PC-3 (cell line): ENCODE data around the gene C1orf94. TPM values are rescaled to one million over a fixed set of nuclear protein-coding genes. Genes with fewer than 3 reads are reported as not detected.

ENCODE experiments used
- ATAC-seq: fragments of 200-7000 bp; cut with Tn5 transposase; 2 replicates; pipeline ENCODE4 v1.9.1; 2020; ENCODE audit warnings: mild to moderate bottlenecking, moderate library complexity
- BruUV-seq: library from RNA; stranded (reverse); fragments of 400-500 nt; replicated peaks from 2 replicates; lab custom pipeline; 2021; lab: Mats Ljungman, UMichigan
- CTCF ChIA-PET: fragments of 300-600 bp; sonication (Branson Sonifier 250); formaldehyde crosslinking; loops from one replicate; lab custom pipeline; 2022; ENCODE audit warnings: antibody characterized with exemption; lab: Charles Lee
- POLR2A ChIA-PET: fragments of 300-600 bp; sonication (Branson Sonifier 250); formaldehyde crosslinking; loops from one replicate; lab custom pipeline; 2022; ENCODE audit warnings: antibody characterized with exemption; ENCODE audit not compliant: unreplicated experiment; lab: Charles Lee
- DNase-seq: peaks from one replicate; pipeline ENCODE4 v3.0.0-alpha.2; 2015
- H2AFZ ChIP-seq: fragments of 300-600 bp; sonication (generic); 2 replicates; pipeline ENCODE4 v1.6.0; 2016; ENCODE audit warnings: antibody characterized with exemption, low read length
- H3F3A ChIP-seq: fragments of 300-600 bp; sonication (generic); one replicate; pipeline ENCODE4 v1.6.0; 2017; ENCODE audit warnings: antibody characterized with exemption, low read length, control low read depth, mild to moderate bottlenecking; ENCODE audit not compliant: unreplicated experiment
- H3K27ac ChIP-seq: fragments of 300-600 bp; sonication (generic); 2 replicates; pipeline ENCODE4 v1.5.1; 2016; ENCODE audit warnings: mild to moderate bottlenecking, low read length
- H3K27me3 ChIP-seq: fragments of 300-600 bp; sonication (generic); 2 replicates; pipeline ENCODE4 v1.6.1; 2016; ENCODE audit warnings: low read length, mixed read lengths
- H3K36me3 ChIP-seq: fragments of 300-600 bp; sonication (generic); 2 replicates; pipeline ENCODE4 v1.6.1; 2016; ENCODE audit warnings: low read depth, mixed run types, low read length, mixed read lengths
- H3K4me1 ChIP-seq: fragments of 300-600 bp; sonication (generic); 2 replicates; pipeline ENCODE4 v1.5.1; 2016; ENCODE audit warnings: low read length; ENCODE audit not compliant: insufficient read depth
- H3K4me2 ChIP-seq: fragments of 300-600 bp; sonication (generic); 2 replicates; pipeline ENCODE4 v1.6.0; 2016; ENCODE audit warnings: low read length
- H3K4me3 ChIP-seq: fragments of 300-600 bp; sonication (generic); 2 replicates; pipeline ENCODE4 v1.5.1; 2016; ENCODE audit warnings: mild to moderate bottlenecking, low read length, mixed read lengths
- H3K79me2 ChIP-seq: fragments of 300-600 bp; sonication (generic); 2 replicates; pipeline ENCODE4 v1.6.1; 2017; ENCODE audit warnings: low read length, mixed read lengths
- H3K9ac ChIP-seq: fragments of 300-600 bp; sonication (generic); 2 replicates; pipeline ENCODE4 v1.6.0; 2016; ENCODE audit warnings: mild to moderate bottlenecking, low read length
- H3K9me2 ChIP-seq: fragments of 300-600 bp; sonication (generic); replicated peaks from 2 replicates; pipeline ENCODE4 v1.6.1; 2016; ENCODE audit warnings: mixed run types, low read length, mixed read lengths
- H3K9me3 ChIP-seq: fragments of 300-600 bp; sonication (generic); 2 replicates; pipeline ENCODE4 v1.6.1; 2016; ENCODE audit warnings: low read length, mixed read lengths
- H4K20me1 ChIP-seq: fragments of 300-600 bp; sonication (generic); 2 replicates; pipeline ENCODE4 v1.6.1; 2016; ENCODE audit warnings: low read length, mixed read lengths
- EZH2 ChIP-seq: fragments of 300-600 bp; sonication (generic); IDR thresholded peaks from one replicate; pipeline ENCODE4 v1.6.1; 2017; ENCODE audit warnings: antibody characterized with exemption, mild to moderate bottlenecking, low read length; ENCODE audit not compliant: unreplicated experiment
- EZH2phosphoT487 ChIP-seq: fragments of 300-600 bp; sonication (generic); IDR thresholded peaks from 2 replicates; pipeline ENCODE4 v1.6.1; 2018; ENCODE audit warnings: mild to moderate bottlenecking, antibody characterized with exemption, low read length, borderline replicate concordance
- intact Hi-C: fragments of 100-400 bp; cut with micrococcal nuclease; formaldehyde crosslinking; loops from 2 replicates; pipeline ENCODE4 v1.9.0; 2023
- total RNA-seq: library from RNA; depleted of rRNA; stranded (reverse); fragments of >200 nt; gene quantifications from 2 replicates; pipeline ENCODE4 v1.2.3, GENCODE V29; 2014
- TF ChIP-seq, protein P1 (sequence below): fragments of 300-600 bp; sonication (generic); conservative IDR thresholded peaks from 2 replicates; pipeline ENCODE4 v1.5.1; 2017; ENCODE audit warnings: antibody characterized with exemption, low read depth, mild to moderate bottlenecking, low read length

Gene C1orf94
- total RNA-seq, 1 experiment from 2014 or later = not detected

DNA sequence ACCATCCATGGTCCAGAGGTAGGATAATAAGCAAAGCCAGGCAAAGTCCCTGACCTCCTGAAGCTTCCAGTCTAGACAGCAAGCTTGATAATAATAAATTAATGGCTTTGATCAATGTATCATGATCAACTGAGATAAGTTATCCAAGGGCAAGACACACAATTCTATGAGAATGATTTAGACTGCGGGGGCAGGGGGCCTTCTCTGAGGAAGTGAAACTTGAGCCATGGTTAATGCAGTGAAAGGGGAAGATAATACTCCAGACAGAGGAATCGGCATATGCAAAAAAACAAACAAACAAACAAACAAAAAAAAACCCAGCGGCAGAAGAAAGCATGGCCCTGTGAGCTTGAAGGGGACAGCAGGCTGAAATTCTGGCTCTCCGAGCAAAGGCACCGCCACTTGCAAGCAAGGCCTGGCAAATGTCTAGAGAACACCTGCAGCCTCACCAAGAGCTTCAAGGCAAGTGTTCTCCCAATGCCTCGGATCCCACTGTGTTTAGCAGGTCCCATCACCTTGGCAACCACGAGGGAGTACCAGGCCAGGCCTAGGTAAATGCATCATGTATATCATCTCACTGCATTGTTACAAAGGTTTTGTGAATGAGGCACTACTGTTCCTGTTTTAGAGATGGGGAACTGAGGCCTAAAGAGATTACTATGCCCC lies 36.6 kb upstream of the C1orf94 start:
- no peaks in the 10 kb centered on the region for H3F3A ChIP-seq
- H3K4me2 ChIP-seq = no peak overlapping the region
- POLR2A ChIA-PET = no interaction called here
- intact Hi-C loops = no loop called here
- DNase-seq = no peak
- H3K9me3 ChIP-seq = no peaks in the 10 kb centered on the region
- no peak overlapping the region for H3K27ac ChIP-seq
- H3K4me1 ChIP-seq = no peaks in the 10 kb centered on the region
- CTCF ChIA-PET = no interaction called here
- no peaks in the 10 kb centered on the region for H3K9me2 ChIP-seq
- TF ChIP-seq, protein P1, sequence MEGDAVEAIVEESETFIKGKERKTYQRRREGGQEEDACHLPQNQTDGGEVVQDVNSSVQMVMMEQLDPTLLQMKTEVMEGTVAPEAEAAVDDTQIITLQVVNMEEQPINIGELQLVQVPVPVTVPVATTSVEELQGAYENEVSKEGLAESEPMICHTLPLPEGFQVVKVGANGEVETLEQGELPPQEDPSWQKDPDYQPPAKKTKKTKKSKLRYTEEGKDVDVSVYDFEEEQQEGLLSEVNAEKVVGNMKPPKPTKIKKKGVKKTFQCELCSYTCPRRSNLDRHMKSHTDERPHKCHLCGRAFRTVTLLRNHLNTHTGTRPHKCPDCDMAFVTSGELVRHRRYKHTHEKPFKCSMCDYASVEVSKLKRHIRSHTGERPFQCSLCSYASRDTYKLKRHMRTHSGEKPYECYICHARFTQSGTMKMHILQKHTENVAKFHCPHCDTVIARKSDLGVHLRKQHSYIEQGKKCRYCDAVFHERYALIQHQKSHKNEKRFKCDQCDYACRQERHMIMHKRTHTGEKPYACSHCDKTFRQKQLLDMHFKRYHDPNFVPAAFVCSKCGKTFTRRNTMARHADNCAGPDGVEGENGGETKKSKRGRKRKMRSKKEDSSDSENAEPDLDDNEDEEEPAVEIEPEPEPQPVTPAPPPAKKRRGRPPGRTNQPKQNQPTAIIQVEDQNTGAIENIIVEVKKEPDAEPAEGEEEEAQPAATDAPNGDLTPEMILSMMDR = no peak
- no peak for TF ChIP-seq EZH2
- no peak for TF ChIP-seq EZH2phosphoT487
- H3K36me3 ChIP-seq = no peaks in the 10 kb centered on the region
- ATAC-seq = no peak
- no peaks in the 10 kb centered on the region for H4K20me1 ChIP-seq
- no peaks in the 10 kb centered on the region for H3K79me2 ChIP-seq
- no peak overlapping the region for H2AFZ ChIP-seq
- no TSS peak for BruUV-seq
- no peak overlapping the region for H3K4me3 ChIP-seq
- 0 out of 2 replicates have a peak, but pooled peaks cover 4% of the 10 kb centered on the region for H3K27me3 ChIP-seq
- no peak overlapping the region for H3K9ac ChIP-seq

DNA sequence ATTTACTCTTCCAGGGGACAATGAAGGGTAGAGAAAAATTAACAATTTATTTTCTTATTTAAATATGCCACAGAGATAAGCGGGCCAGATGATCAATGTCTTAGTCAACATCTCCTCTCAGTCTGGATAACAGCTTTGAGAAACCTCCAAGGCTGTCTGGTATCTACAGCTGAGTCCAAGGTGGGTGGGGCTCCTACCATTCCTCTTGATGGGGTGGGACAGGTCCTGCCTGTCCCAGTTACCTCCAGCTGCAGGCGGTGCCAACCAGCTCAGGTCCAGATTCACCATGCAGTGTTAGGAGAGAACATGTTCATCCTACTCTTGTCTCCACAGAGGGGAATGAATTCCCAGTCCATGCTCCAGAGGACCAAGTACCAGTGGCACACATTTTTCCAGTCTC lies 32.7 kb upstream of the C1orf94 start:
- H3F3A ChIP-seq = no peaks in the 10 kb centered on the region
- H3K9me2 ChIP-seq = no peaks in the 10 kb centered on the region
- no peak overlapping the region for H3K9ac ChIP-seq
- ATAC-seq = no peak
- intact Hi-C loops = no loop called here
- H3K4me2 ChIP-seq = no peak overlapping the region
- H3K27ac ChIP-seq = no peak overlapping the region
- no peak overlapping the region for H3K4me3 ChIP-seq
- H3K27me3 ChIP-seq = 0 out of 2 replicates have a peak, but pooled peaks cover 10% of the 10 kb centered on the region
- no peak overlapping the region for H2AFZ ChIP-seq
- H3K36me3 ChIP-seq = no peaks in the 10 kb centered on the region
- H4K20me1 ChIP-seq = no peaks in the 10 kb centered on the region
- no peaks in the 10 kb centered on the region for H3K79me2 ChIP-seq
- H3K9me3 ChIP-seq = no peaks in the 10 kb centered on the region
- CTCF ChIA-PET = no interaction called here
- POLR2A ChIA-PET = no interaction called here
- no peak for DNase-seq
- BruUV-seq = no TSS peak
- TF ChIP-seq, protein P1 = no peak
- no peak for TF ChIP-seq EZH2phosphoT487
- TF ChIP-seq EZH2 = no peak
- no peaks in the 10 kb centered on the region for H3K4me1 ChIP-seq

DNA sequence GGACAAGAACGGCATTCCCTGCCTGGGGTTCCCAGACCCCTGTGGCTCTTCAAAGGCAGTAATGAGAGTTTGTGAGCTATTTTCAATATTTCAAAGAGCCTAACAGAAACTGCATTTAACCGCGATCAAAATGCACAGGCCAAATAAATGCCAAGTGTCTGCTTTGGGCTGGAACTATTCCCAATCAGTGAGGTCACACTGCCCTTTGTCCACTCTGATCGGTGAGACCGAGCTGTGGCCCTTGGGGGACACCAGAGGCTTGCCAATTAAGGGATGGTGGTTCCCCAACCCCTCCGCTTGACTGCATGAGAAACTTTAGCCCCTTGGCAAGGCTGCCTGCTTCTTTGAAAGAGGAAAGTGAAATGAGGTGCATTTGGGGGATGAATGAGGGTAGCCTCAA lies 31.9 kb upstream of the C1orf94 start:
- H3K9ac ChIP-seq = no peak overlapping the region
- intact Hi-C loops = no loop called here

More for the DNA sequence above, 31.9 kb upstream of the C1orf94 start:
- Histone ChIP-seq H3F3A (no peaks in the 10 kb centered on the region), H2AFZ (no peak overlapping the region), H3K9me3 (no peaks in the 10 kb centered on the region), H3K4me3 (no peak overlapping the region), H3K27ac (no peak overlapping the region), H3K27me3 (0 out of 2 replicates have a peak, but pooled peaks cover 10% of the 10 kb centered on the region), H3K9me2 (no peaks in the 10 kb centered on the region), H3K4me1 (no peaks in the 10 kb centered on the region), H4K20me1 (no peaks in the 10 kb centered on the region), H3K4me2 (no peak overlapping the region), H3K36me3 (no peaks in the 10 kb centered on the region), H3K79me2 (no peaks in the 10 kb centered on the region)
- BruUV-seq = no TSS peak
- TF ChIP-seq, protein P1 = no peak
- TF ChIP-seq EZH2 (no peak), EZH2phosphoT487 (no peak)
- CTCF ChIA-PET = no interaction called here
- ATAC-seq (no peak), DNase-seq (no peak)
- POLR2A ChIA-PET = no interaction called here
